ENCODE measurements around the gene RAI1. TPM values are rescaled to one million over a fixed set of nuclear protein-coding genes. Genes with fewer than 3 reads are reported as not detected.

The RAI1 gene
- total and polyA plus RNA-seq, 2 donors: 4.3 to 10.9 TPM

DNA sequence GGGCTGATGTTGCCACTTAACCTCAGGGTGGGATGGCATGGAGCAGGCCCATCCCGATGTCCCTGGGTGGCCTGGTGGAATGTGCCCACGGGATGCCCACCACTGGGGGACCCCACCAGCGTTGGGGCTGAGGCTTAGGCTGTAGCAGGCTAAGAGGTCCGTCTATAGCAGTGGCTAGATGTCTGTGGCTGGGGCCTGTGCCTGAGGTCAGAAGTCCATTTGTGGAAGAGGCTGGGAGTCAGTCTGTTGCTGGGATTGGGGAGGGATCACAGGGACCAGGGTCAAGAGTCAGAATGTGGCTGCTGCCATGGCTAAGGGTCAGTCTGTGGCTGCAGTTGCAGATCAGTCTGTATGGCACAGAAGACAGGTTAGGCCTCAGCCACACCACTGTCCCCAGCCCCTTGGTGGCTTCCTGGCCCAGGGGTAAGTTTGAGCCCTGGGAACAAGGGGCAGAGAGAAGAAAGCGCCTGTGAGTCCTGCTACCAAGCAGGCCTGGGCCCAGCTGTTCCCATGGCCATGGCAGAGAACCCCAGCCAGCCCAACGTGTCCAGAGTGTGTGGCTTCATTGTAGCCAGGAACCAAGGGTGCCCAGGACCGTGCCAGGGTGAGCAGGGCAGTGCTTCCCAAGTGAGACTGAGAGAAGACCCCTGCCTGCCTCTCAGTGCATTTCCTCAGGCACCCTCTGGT is 35.7 kb downstream of the RAI1 start:
- H3K27ac ChIP-seq (ENCODE audit: low read depth in 1 of 2, low read length in 1 of 2): no peak overlapping the region
- H3K27me3 ChIP-seq (ENCODE audit: control insufficient read depth in 2 of 2, insufficient read depth in 1 of 2, low read length in 1 of 2): peaks cover 0 to 19% of the 10 kb centered on the region in 2 donors
- no peaks in the 10 kb centered on the region for H3K36me3 ChIP-seq (ENCODE audit: control insufficient read depth in 2 of 2, insufficient read depth in 2 of 2, low read length in 1 of 2)
- no peak overlapping the region for H3K4me3 ChIP-seq (ENCODE audit: low read length in 2 of 2)
- DNase-seq (ENCODE audit: low read depth in 6 of 9, low spot score in 9 of 9): no peak
- peaks cover 7 to 43% of the 10 kb centered on the region in 2 donors for H3K4me1 ChIP-seq (ENCODE audit: control insufficient read depth in 2 of 2, insufficient read depth in 2 of 2, low read length in 2 of 2)
- H3K9me3 ChIP-seq (ENCODE audit: control insufficient read depth in 2 of 2, insufficient read depth in 1 of 2, low read length in 1 of 2): no peaks in the 10 kb centered on the region
- WGBS: 96% methylated on average over 7 of the region's 7 CpGs

GRCh38 chr17:17718251-17718650 is 37.0 kb downstream of the RAI1 start:
- Histone ChIP-seq H3K9me3 (ENCODE audit: control insufficient read depth in 2 of 2, insufficient read depth in 1 of 2, low read length in 1 of 2) (no peaks in the 10 kb centered on the region), H3K27me3 (ENCODE audit: control insufficient read depth in 2 of 2, insufficient read depth in 1 of 2, low read length in 1 of 2) (peaks cover 9 to 32% of the 10 kb centered on the region in 2 donors), H3K4me1 (ENCODE audit: control insufficient read depth in 2 of 2, insufficient read depth in 2 of 2, low read length in 2 of 2) (peaks cover 10 to 51% of the 10 kb centered on the region in 2 donors), H3K27ac (ENCODE audit: low read depth in 1 of 2, low read length in 1 of 2) (no peak overlapping the region), H3K36me3 (ENCODE audit: control insufficient read depth in 2 of 2, insufficient read depth in 2 of 2, low read length in 1 of 2) (no peaks in the 10 kb centered on the region), H3K4me3 (ENCODE audit: low read length in 2 of 2) (no peak overlapping the region)
- WGBS: 77% methylated on average over 5 of the region's 5 CpGs
- DNase-seq (ENCODE audit: low read depth in 6 of 9, low spot score in 9 of 9): no peak

DNA sequence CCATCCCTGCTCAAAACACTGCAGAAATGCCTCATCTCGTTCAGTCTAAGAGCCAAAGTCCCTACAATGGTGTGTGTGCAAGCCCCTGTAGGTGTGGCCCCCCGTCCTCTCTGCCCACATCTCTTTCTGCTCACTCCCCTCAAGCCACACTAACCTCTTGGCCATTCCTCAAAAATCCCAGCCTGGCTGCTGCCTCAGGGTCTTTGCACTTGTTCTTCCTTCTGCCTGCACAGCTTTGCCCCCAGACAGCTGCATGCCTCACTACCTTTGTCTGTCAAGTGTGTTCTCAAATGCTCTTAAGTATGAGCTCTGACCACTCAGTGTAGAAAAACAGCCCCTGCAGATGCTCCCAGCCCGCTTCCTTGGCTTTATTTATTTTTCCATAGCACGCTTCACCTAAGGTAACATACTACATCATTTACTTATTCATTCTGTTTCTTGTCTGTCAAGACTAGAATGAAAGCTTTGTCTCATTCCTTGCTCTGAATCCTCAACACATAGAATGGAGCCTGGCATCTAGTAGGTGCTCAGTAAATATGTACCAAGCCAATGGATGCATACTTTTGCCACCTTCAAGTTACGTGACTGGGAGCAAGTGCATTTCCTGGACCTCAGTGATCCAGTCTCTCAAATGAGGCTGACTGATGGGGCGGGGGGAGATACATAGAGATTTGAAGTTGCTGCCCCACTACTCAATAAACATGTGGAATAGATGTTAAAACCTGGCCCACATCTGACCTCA is 38.1 kb downstream of the RAI1 start:
- Histone ChIP-seq H3K4me1 (ENCODE audit: control insufficient read depth in 2 of 2, insufficient read depth in 2 of 2, low read length in 2 of 2) (peaks cover 18 to 52% of the 10 kb centered on the region in 2 donors), H3K4me3 (ENCODE audit: low read length in 2 of 2) (no peak overlapping the region), H3K27me3 (ENCODE audit: control insufficient read depth in 2 of 2, insufficient read depth in 1 of 2, low read length in 1 of 2) (peaks cover 17 to 43% of the 10 kb centered on the region in 2 donors), H3K9me3 (ENCODE audit: control insufficient read depth in 2 of 2, insufficient read depth in 1 of 2, low read length in 1 of 2) (peaks cover 0 to under 1% of the 10 kb centered on the region in 2 donors), H3K27ac (ENCODE audit: low read depth in 1 of 2, low read length in 1 of 2) (no peak overlapping the region), H3K36me3 (ENCODE audit: control insufficient read depth in 2 of 2, insufficient read depth in 2 of 2, low read length in 1 of 2) (no peaks in the 10 kb centered on the region)
- no peak for DNase-seq (ENCODE audit: low read depth in 6 of 9, low spot score in 9 of 9)
- 96% methylated on average over 6 of the region's 6 CpGs for WGBS

GRCh38 chr17:17719966-17720543 is 38.8 kb downstream of the RAI1 start:
- no peaks in the 10 kb centered on the region for H3K36me3 ChIP-seq (ENCODE audit: control insufficient read depth in 2 of 2, insufficient read depth in 2 of 2, low read length in 1 of 2)
- H3K27ac ChIP-seq (ENCODE audit: low read depth in 1 of 2, low read length in 1 of 2): no peak overlapping the region
- no peak for DNase-seq (ENCODE audit: low read depth in 6 of 9, low spot score in 9 of 9)
- WGBS: 100% methylated on average over 3 of the region's 3 CpGs
- peaks cover 0 to 1% of the 10 kb centered on the region in 2 donors for H3K9me3 ChIP-seq (ENCODE audit: control insufficient read depth in 2 of 2, insufficient read depth in 1 of 2, low read length in 1 of 2)
- H3K4me3 ChIP-seq (ENCODE audit: low read length in 2 of 2): no peak overlapping the region
- peaks cover 20 to 50% of the 10 kb centered on the region in 2 donors for H3K27me3 ChIP-seq (ENCODE audit: control insufficient read depth in 2 of 2, insufficient read depth in 1 of 2, low read length in 1 of 2)
- peaks cover 19 to 51% of the 10 kb centered on the region in 2 donors for H3K4me1 ChIP-seq (ENCODE audit: control insufficient read depth in 2 of 2, insufficient read depth in 2 of 2, low read length in 2 of 2)

DNA sequence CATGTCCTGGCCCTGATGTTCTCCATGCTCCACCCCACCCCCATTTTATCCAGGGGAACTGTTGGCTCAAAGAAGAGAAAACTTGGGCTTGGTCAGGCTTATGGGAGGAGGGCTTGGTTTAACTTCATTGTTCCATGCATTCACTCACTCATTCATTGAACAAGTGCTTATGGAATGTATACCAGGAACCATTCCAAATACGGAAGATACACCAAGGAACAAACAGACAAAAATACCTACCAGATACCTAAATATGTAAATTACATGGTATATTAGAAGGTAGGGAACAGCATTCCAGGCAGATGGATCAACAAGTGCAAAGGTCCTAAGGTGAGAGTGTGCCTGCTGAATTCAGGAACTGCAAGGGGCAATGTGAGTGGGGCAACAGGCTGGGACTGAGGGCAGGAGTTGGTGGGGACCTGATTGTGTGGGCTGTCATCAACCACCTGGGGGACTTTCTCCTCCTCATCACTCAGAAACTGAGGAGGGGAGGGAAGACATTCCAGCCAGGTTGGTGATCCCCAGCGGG is 39.9 kb downstream of the RAI1 start:
- 94% methylated on average over 2 of the region's 2 CpGs for WGBS
- H3K27me3 ChIP-seq (ENCODE audit: control insufficient read depth in 2 of 2, insufficient read depth in 1 of 2, low read length in 1 of 2): peaks cover 20 to 61% of the 10 kb centered on the region in 2 donors
- H3K9me3 ChIP-seq (ENCODE audit: control insufficient read depth in 2 of 2, insufficient read depth in 1 of 2, low read length in 1 of 2): peaks cover 0 to 1% of the 10 kb centered on the region in 2 donors
- H3K4me1 ChIP-seq (ENCODE audit: control insufficient read depth in 2 of 2, insufficient read depth in 2 of 2, low read length in 2 of 2): peaks cover 19 to 60% of the 10 kb centered on the region in 2 donors
- DNase-seq (ENCODE audit: low read depth in 6 of 9, low spot score in 9 of 9): no peak
- H3K36me3 ChIP-seq (ENCODE audit: control insufficient read depth in 2 of 2, insufficient read depth in 2 of 2, low read length in 1 of 2): no peaks in the 10 kb centered on the region
- H3K27ac ChIP-seq (ENCODE audit: low read depth in 1 of 2, low read length in 1 of 2): no peak overlapping the region
- no peak overlapping the region for H3K4me3 ChIP-seq (ENCODE audit: low read length in 2 of 2)

GRCh38 chr17:17722081-17722905 is 41.0 kb downstream of the RAI1 start:
- no peaks in the 10 kb centered on the region for H3K36me3 ChIP-seq (ENCODE audit: control insufficient read depth in 2 of 2, insufficient read depth in 2 of 2, low read length in 1 of 2)
- DNase-seq (ENCODE audit: low read depth in 6 of 9, low spot score in 9 of 9): peak in 2 of 9 donors; percentile 49 to 62
- WGBS: 44% methylated on average over 68 of the region's 68 CpGs
- peaks cover 20 to 64% of the 10 kb centered on the region in 2 donors for H3K27me3 ChIP-seq (ENCODE audit: control insufficient read depth in 2 of 2, insufficient read depth in 1 of 2, low read length in 1 of 2)
- no peak overlapping the region for H3K27ac ChIP-seq (ENCODE audit: low read depth in 1 of 2, low read length in 1 of 2)
- peaks cover 0 to 1% of the 10 kb centered on the region in 2 donors for H3K9me3 ChIP-seq (ENCODE audit: control insufficient read depth in 2 of 2, insufficient read depth in 1 of 2, low read length in 1 of 2)
- H3K4me1 ChIP-seq (ENCODE audit: control insufficient read depth in 2 of 2, insufficient read depth in 2 of 2, low read length in 2 of 2): peaks cover 18 to 61% of the 10 kb centered on the region in 2 donors
- peak overlapping the region; percentile 24 to 46 for H3K4me3 ChIP-seq (ENCODE audit: low read length in 2 of 2)

DNA sequence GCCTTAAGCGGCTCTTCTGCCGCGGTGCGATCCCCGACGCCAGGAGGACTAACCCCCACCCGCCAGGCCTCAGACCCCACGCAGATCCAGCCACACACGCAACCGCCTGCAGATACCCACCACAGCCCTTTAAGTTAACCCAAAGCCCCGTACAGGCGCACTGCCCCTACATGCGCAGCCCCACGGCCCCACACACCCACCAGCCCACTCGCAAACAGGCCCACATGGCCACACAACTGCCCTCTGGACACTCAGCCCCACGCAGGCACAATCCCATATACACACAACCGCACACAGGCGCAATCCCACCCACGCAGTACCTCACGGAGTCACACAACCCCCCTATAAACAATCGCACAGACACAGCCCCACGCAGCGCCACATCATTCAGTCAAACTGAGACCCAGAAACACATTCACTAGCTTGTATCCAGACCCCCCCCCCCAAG is 41.7 kb downstream of the RAI1 start:
- no peak for DNase-seq (ENCODE audit: low read depth in 6 of 9, low spot score in 9 of 9)
- Histone ChIP-seq H3K27me3 (ENCODE audit: control insufficient read depth in 2 of 2, insufficient read depth in 1 of 2, low read length in 1 of 2) (peaks cover 20 to 64% of the 10 kb centered on the region in 2 donors), H3K4me1 (ENCODE audit: control insufficient read depth in 2 of 2, insufficient read depth in 2 of 2, low read length in 2 of 2) (peaks cover 15 to 58% of the 10 kb centered on the region in 2 donors), H3K27ac (ENCODE audit: low read depth in 1 of 2, low read length in 1 of 2) (no peak overlapping the region), H3K4me3 (ENCODE audit: low read length in 2 of 2) (peak overlapping the region; percentile 46 to 57), H3K9me3 (ENCODE audit: control insufficient read depth in 2 of 2, insufficient read depth in 1 of 2, low read length in 1 of 2) (peaks cover 0 to 1% of the 10 kb centered on the region in 2 donors), H3K36me3 (ENCODE audit: control insufficient read depth in 2 of 2, insufficient read depth in 2 of 2, low read length in 1 of 2) (peaks cover 0 to 6% of the 10 kb centered on the region in 2 donors)
- whole genome bisulfite sequencing: 38% methylated on average over 23 of the region's 23 CpGs
